DND-41 (cell line): ENCODE results near the gene BTBD17.
"Not testable (repeated sequence)": the region's sequence is repeated elsewhere in the genome, so short reads cannot be mapped to it uniquely, and the experiment has no call there.

Source experiments
- ATAC-seq: fragments of 200-7000 bp; cut with Tn5 transposase; 3 replicates; pipeline ENCODE4 v1.9.1; 2021; ENCODE audit warnings: low read depth; ENCODE audit not compliant: insufficient read depth
- DNase-seq: peaks from one replicate; pipeline ENCODE4 v3.0.0-alpha.2; 2020
- H2AFZ ChIP-seq: 2 replicates; pipeline ENCODE4 v1.6.0; 2012; ENCODE audit warnings: low read depth, low read length
- H3K27ac ChIP-seq: 2 replicates; pipeline ENCODE4 v1.5.1; 2012; ENCODE audit warnings: low read length, inconsistent platforms
- H3K27me3 ChIP-seq: fragments of 200-600 bp; sonication (generic); 2 replicates; pipeline ENCODE4 v1.6.0; 2012; ENCODE audit warnings: low read length, mild to moderate bottlenecking, inconsistent platforms; ENCODE audit not compliant: insufficient read depth, poor library complexity
- H3K36me3 ChIP-seq: 2 replicates; pipeline ENCODE4 v1.5.1; 2012; ENCODE audit warnings: low read length, inconsistent platforms; ENCODE audit not compliant: insufficient read depth
- H3K4me1 ChIP-seq: 2 replicates; pipeline ENCODE4 v1.5.1; 2012; ENCODE audit warnings: mild to moderate bottlenecking, low read length; ENCODE audit not compliant: insufficient read depth
- H3K4me2 ChIP-seq: 2 replicates; pipeline ENCODE4 v1.6.0; 2012; ENCODE audit warnings: mild to moderate bottlenecking, moderate library complexity, low read length, inconsistent platforms; ENCODE audit not compliant: insufficient read depth
- H3K4me3 ChIP-seq, 2 experiments: fragments of 200-600 bp in 1 of 2; shearing (Covaris generic) in 1 of 2; 2 replicates each; pipeline ENCODE4 v1.5.1; 2012 to 2016; ENCODE audit warnings: inconsistent platforms in 2 of 2, low read length in 2 of 2, mild to moderate bottlenecking in 2 of 2, low read depth in 1 of 2, moderate library complexity in 1 of 2
- H3K79me2 ChIP-seq: 2 replicates; pipeline ENCODE4 v1.6.0; 2012; ENCODE audit warnings: low read length, inconsistent platforms; ENCODE audit not compliant: insufficient read depth
- H3K9ac ChIP-seq: 2 replicates; pipeline ENCODE4 v1.6.0; 2012; ENCODE audit warnings: low read depth, mild to moderate bottlenecking, inconsistent platforms, low read length, moderate library complexity
- H3K9me3 ChIP-seq: 2 replicates; pipeline ENCODE4 v1.5.1; 2012; ENCODE audit warnings: low read length, moderate library complexity, mild to moderate bottlenecking, inconsistent platforms; ENCODE audit not compliant: insufficient read depth, severe bottlenecking
- H4K20me1 ChIP-seq: 2 replicates; pipeline ENCODE4 v1.6.0; 2012; ENCODE audit warnings: low read length; ENCODE audit not compliant: insufficient read depth
- CTCF ChIP-seq: IDR thresholded peaks from 2 replicates; pipeline ENCODE4 v1.5.1; 2012; ENCODE audit warnings: borderline replicate concordance, low read length, moderate library complexity, mild to moderate bottlenecking; ENCODE audit not compliant: poor library complexity, severe bottlenecking; ENCODE audit errors: extremely low read depth
- EZH2 ChIP-seq: IDR thresholded peaks from 3 replicates; pipeline ENCODE4 v1.6.1; 2012; ENCODE audit warnings: borderline replicate concordance, low read depth, mild to moderate bottlenecking, moderate library complexity, low read length, inconsistent platforms; ENCODE audit not compliant: severe bottlenecking

Gene BTBD17

GRCh38 chr17:74408262-74408661 lies 46.6 kb upstream of the BTBD17 start:
- H3K4me2 ChIP-seq = no peak overlapping the region
- H3K36me3 ChIP-seq = no peaks in the 10 kb centered on the region
- no peak overlapping the region for H2AFZ ChIP-seq
- H3K27me3 ChIP-seq = no peaks in the 10 kb centered on the region
- no peaks in the 10 kb centered on the region for H3K79me2 ChIP-seq
- H3K9ac ChIP-seq = no peak overlapping the region
- no peaks in the 10 kb centered on the region for H3K9me3 ChIP-seq
- no peaks in the 10 kb centered on the region for H3K4me1 ChIP-seq
- no peak for TF ChIP-seq CTCF
- TF ChIP-seq EZH2 = no peak
- ATAC-seq (no peak), DNase-seq (no peak)
- H3K27ac ChIP-seq = no peak overlapping the region
- H3K4me3 ChIP-seq = no peak overlapping the region
- H4K20me1 ChIP-seq = no peaks in the 10 kb centered on the region

GRCh38 chr17:74407384-74407783 lies 45.7 kb upstream of the BTBD17 start:
- Histone ChIP-seq H2AFZ (no peak overlapping the region), H3K4me1 (no peaks in the 10 kb centered on the region), H3K9me3 (no peaks in the 10 kb centered on the region), H3K27ac (no peak overlapping the region), H3K36me3 (no peaks in the 10 kb centered on the region), H3K9ac (no peak overlapping the region), H4K20me1 (no peaks in the 10 kb centered on the region), H3K27me3 (no peaks in the 10 kb centered on the region), H3K4me3 (no peak overlapping the region), H3K79me2 (no peaks in the 10 kb centered on the region), H3K4me2 (no peak overlapping the region)
- TF ChIP-seq CTCF (no peak), EZH2 (no peak)
- no peak for DNase-seq
- no peak for ATAC-seq

- not testable (repeated sequence) for H3K27ac ChIP-seq, H3K9ac ChIP-seq, H3K9me3 ChIP-seq, H3K4me2 ChIP-seq, ATAC-seq, H2AFZ ChIP-seq, H3K4me1 ChIP-seq, H3K4me3 ChIP-seq, DNase-seq, H3K27me3 ChIP-seq, H3K36me3 ChIP-seq, H3K79me2 ChIP-seq, H4K20me1 ChIP-seq
These were observed 43.6 kb upstream of the BTBD17 start for GRCh38 chr17:74405311-74405710.

- no peak overlapping the region for H2AFZ ChIP-seq
- peaks cover 2% of the 10 kb centered on the region for H3K27me3 ChIP-seq
- DNase-seq (no peak), ATAC-seq (no peak)
- H3K36me3 ChIP-seq = no peaks in the 10 kb centered on the region
- H3K4me2 ChIP-seq = no peak overlapping the region
- no peak overlapping the region for H3K27ac ChIP-seq
- no peak overlapping the region for H3K9ac ChIP-seq
- H3K79me2 ChIP-seq = no peaks in the 10 kb centered on the region
- no peaks in the 10 kb centered on the region for H4K20me1 ChIP-seq
- no peak overlapping the region for H3K4me3 ChIP-seq
- no peaks in the 10 kb centered on the region for H3K4me1 ChIP-seq
- no peaks in the 10 kb centered on the region for H3K9me3 ChIP-seq
- TF ChIP-seq CTCF (no peak), EZH2 (no peak)
These were observed 43.1 kb upstream of the BTBD17 start for GRCh38 chr17:74404789-74405188.
